ENCODE results near the gene CACNA1A.

CACNA1A gene

GRCh38 chr19:13505761-13506470 is 363 bp downstream of the CACNA1A start:
- Histone ChIP-seq H3K27me3 (ENCODE audit: control insufficient read depth in 1 of 2, insufficient read depth in 1 of 2, low read length in 2 of 2) (peaks cover 10 to 60% of the 10 kb centered on the region in 2 experiments), H4K8ac (ENCODE audit: low read length) (no peak overlapping the region), H3K14ac (ENCODE audit: low read length in 2 of 2) (no peak overlapping the region), H2BK5ac (ENCODE audit: low read depth, low read length, poor library complexity, severe bottlenecking) (no peak overlapping the region), H3K4me2 (ENCODE audit: low read length, poor library complexity, severe bottlenecking) (peak overlapping the region; percentile 68), H3K4me1 (ENCODE audit: control insufficient read depth, insufficient read depth, low read depth, low read length) (peaks cover 6% of the 10 kb centered on the region), H4K91ac (ENCODE audit: low read length) (no peak overlapping the region), H3K9me3 (ENCODE audit: control insufficient read depth, low read length) (no peaks in the 10 kb centered on the region), H2AK5ac (ENCODE audit: low read length, severe bottlenecking) (no peak overlapping the region), H3K23ac (ENCODE audit: low read length in 2 of 2) (no peak overlapping the region), H3K36me3 (ENCODE audit: control insufficient read depth in 1 of 2, insufficient read depth in 2 of 2, low read depth in 1 of 2, low read length in 2 of 2) (peaks cover 0 to 13% of the 10 kb centered on the region in 2 experiments), H2AFZ (ENCODE audit: low read depth, low read length) (peak overlapping the region; percentile 10), H3K9ac (ENCODE audit: low read length) (peak overlapping the region; percentile 81), H2BK12ac (ENCODE audit: low read length in 2 of 2) (no peak overlapping the region), H3K18ac (ENCODE audit: low read depth in 1 of 2, low read length in 2 of 2) (no peak overlapping the region), H3K79me1 (replicated peaks; ENCODE audit: low read length, poor library complexity, severe bottlenecking) (no peaks in the 10 kb centered on the region), H3K27ac (ENCODE audit: low read length, poor library complexity, severe bottlenecking) (no peak overlapping the region), H2BK15ac (ENCODE audit: low read depth, poor library complexity, severe bottlenecking) (no peak overlapping the region), H3K4ac (ENCODE audit: low read depth in 1 of 2, low read length in 2 of 2) (no peak overlapping the region), H3K4me3 (ENCODE audit: insufficient read depth in 1 of 2, low read depth in 1 of 2, low read length in 2 of 2) (peak overlapping the region; percentile 42 to 92), H2BK120ac (ENCODE audit: low read depth, low read length) (no peak overlapping the region)
- 2% methylated on average over 49 of the region's 69 CpGs for WGBS
- no peak for DNase-seq

- H3K4ac ChIP-seq (ENCODE audit: low read depth in 1 of 2, low read length in 2 of 2) = no peak overlapping the region
- peak overlapping the region in 1 of 2 experiments; percentile 92 for H3K4me3 ChIP-seq (ENCODE audit: insufficient read depth in 1 of 2, low read depth in 1 of 2, low read length in 2 of 2)
- no peak overlapping the region for H3K23ac ChIP-seq (ENCODE audit: low read length in 2 of 2)
- no peaks in the 10 kb centered on the region for H3K79me1 ChIP-seq (replicated peaks; ENCODE audit: low read length, poor library complexity, severe bottlenecking)
- peak overlapping the region; percentile 81 for H3K9ac ChIP-seq (ENCODE audit: low read length)
- H2BK5ac ChIP-seq (ENCODE audit: low read depth, low read length, poor library complexity, severe bottlenecking) = no peak overlapping the region
- no peak overlapping the region for H2BK120ac ChIP-seq (ENCODE audit: low read depth, low read length)
- peaks cover 0 to 13% of the 10 kb centered on the region in 2 experiments for H3K36me3 ChIP-seq (ENCODE audit: control insufficient read depth in 1 of 2, insufficient read depth in 2 of 2, low read depth in 1 of 2, low read length in 2 of 2)
- H3K9me3 ChIP-seq (ENCODE audit: control insufficient read depth, low read length) = no peaks in the 10 kb centered on the region
- no peak overlapping the region for H2AK5ac ChIP-seq (ENCODE audit: low read length, severe bottlenecking)
- H4K91ac ChIP-seq (ENCODE audit: low read length) = no peak overlapping the region
- no peak overlapping the region for H3K27ac ChIP-seq (ENCODE audit: low read length, poor library complexity, severe bottlenecking)
- no peak overlapping the region for H2AFZ ChIP-seq (ENCODE audit: low read depth, low read length)
- no peak overlapping the region for H2BK15ac ChIP-seq (ENCODE audit: low read depth, poor library complexity, severe bottlenecking)
- H3K14ac ChIP-seq (ENCODE audit: low read length in 2 of 2) = no peak overlapping the region
- H3K27me3 ChIP-seq (ENCODE audit: control insufficient read depth in 1 of 2, insufficient read depth in 1 of 2, low read length in 2 of 2) = peaks cover 10 to 60% of the 10 kb centered on the region in 2 experiments
- H3K4me1 ChIP-seq (ENCODE audit: control insufficient read depth, insufficient read depth, low read depth, low read length) = peaks cover 6% of the 10 kb centered on the region
- H2BK12ac ChIP-seq (ENCODE audit: low read length in 2 of 2) = no peak overlapping the region
- H4K8ac ChIP-seq (ENCODE audit: low read length) = no peak overlapping the region
- no peak overlapping the region for H3K4me2 ChIP-seq (ENCODE audit: low read length, poor library complexity, severe bottlenecking)
- no peak overlapping the region for H3K18ac ChIP-seq (ENCODE audit: low read depth in 1 of 2, low read length in 2 of 2)
- 58% methylated on average over 19 of the region's 20 CpGs for WGBS
- no peak for DNase-seq
Measured at GRCh38 chr19:13505164-13505695, 1.0 kb downstream of the CACNA1A start.

GRCh38 chr19:13503570-13504235 is 2.6 kb downstream of the CACNA1A start:
- Histone ChIP-seq H3K9ac (ENCODE audit: low read length) (no peak overlapping the region), H3K4me1 (ENCODE audit: control insufficient read depth, insufficient read depth, low read depth, low read length) (peaks cover 6% of the 10 kb centered on the region), H3K27me3 (ENCODE audit: control insufficient read depth in 1 of 2, insufficient read depth in 1 of 2, low read length in 2 of 2) (peaks cover 10 to 55% of the 10 kb centered on the region in 2 experiments), H3K4me3 (ENCODE audit: insufficient read depth in 1 of 2, low read depth in 1 of 2, low read length in 2 of 2) (peak overlapping the region in 1 of 2 experiments; percentile 92), H3K23ac (ENCODE audit: low read length in 2 of 2) (no peak overlapping the region), H3K27ac (ENCODE audit: low read length, poor library complexity, severe bottlenecking) (no peak overlapping the region), H2BK120ac (ENCODE audit: low read depth, low read length) (no peak overlapping the region), H2AFZ (ENCODE audit: low read depth, low read length) (no peak overlapping the region), H2BK12ac (ENCODE audit: low read length in 2 of 2) (no peak overlapping the region), H2AK5ac (ENCODE audit: low read length, severe bottlenecking) (no peak overlapping the region), H3K4ac (ENCODE audit: low read depth in 1 of 2, low read length in 2 of 2) (no peak overlapping the region), H2BK15ac (ENCODE audit: low read depth, poor library complexity, severe bottlenecking) (no peak overlapping the region), H3K79me1 (replicated peaks; ENCODE audit: low read length, poor library complexity, severe bottlenecking) (no peaks in the 10 kb centered on the region), H3K4me2 (ENCODE audit: low read length, poor library complexity, severe bottlenecking) (no peak overlapping the region), H3K18ac (ENCODE audit: low read depth in 1 of 2, low read length in 2 of 2) (no peak overlapping the region), H3K36me3 (ENCODE audit: control insufficient read depth in 1 of 2, insufficient read depth in 2 of 2, low read depth in 1 of 2, low read length in 2 of 2) (peaks cover 0 to 13% of the 10 kb centered on the region in 2 experiments), H2BK5ac (ENCODE audit: low read depth, low read length, poor library complexity, severe bottlenecking) (no peak overlapping the region), H3K9me3 (ENCODE audit: control insufficient read depth, low read length) (peaks cover 3% of the 10 kb centered on the region), H3K14ac (ENCODE audit: low read length in 2 of 2) (no peak overlapping the region), H4K91ac (ENCODE audit: low read length) (no peak overlapping the region), H4K8ac (ENCODE audit: low read length) (no peak overlapping the region)
- no peak for DNase-seq
- WGBS = 59% methylated on average over 8 of the region's 12 CpGs

GRCh38 chr19:13502231-13502630 is 4.0 kb downstream of the CACNA1A start:
- no peak overlapping the region for H2BK12ac ChIP-seq (ENCODE audit: low read length in 2 of 2)
- H3K4me1 ChIP-seq (ENCODE audit: control insufficient read depth, insufficient read depth, low read depth, low read length) = peaks cover 6% of the 10 kb centered on the region
- H3K23ac ChIP-seq (ENCODE audit: low read length in 2 of 2) = no peak overlapping the region
- peaks cover 3% of the 10 kb centered on the region for H3K9me3 ChIP-seq (ENCODE audit: control insufficient read depth, low read length)
- no peak overlapping the region for H2BK120ac ChIP-seq (ENCODE audit: low read depth, low read length)
- H4K8ac ChIP-seq (ENCODE audit: low read length) = no peak overlapping the region
- 88% methylated on average over 6 of the region's 6 CpGs for WGBS
- no peak overlapping the region for H3K18ac ChIP-seq (ENCODE audit: low read depth in 1 of 2, low read length in 2 of 2)
- H2BK15ac ChIP-seq (ENCODE audit: low read depth, poor library complexity, severe bottlenecking) = no peak overlapping the region
- no peak overlapping the region for H3K9ac ChIP-seq (ENCODE audit: low read length)
- H2AK5ac ChIP-seq (ENCODE audit: low read length, severe bottlenecking) = no peak overlapping the region
- H3K79me1 ChIP-seq (replicated peaks; ENCODE audit: low read length, poor library complexity, severe bottlenecking) = no peaks in the 10 kb centered on the region
- no peak overlapping the region for H2AFZ ChIP-seq (ENCODE audit: low read depth, low read length)
- H3K27me3 ChIP-seq (ENCODE audit: control insufficient read depth in 1 of 2, insufficient read depth in 1 of 2, low read length in 2 of 2) = peaks cover 0 to 40% of the 10 kb centered on the region in 2 experiments
- no peak for DNase-seq
- H3K14ac ChIP-seq (ENCODE audit: low read length in 2 of 2) = no peak overlapping the region
- H4K91ac ChIP-seq (ENCODE audit: low read length) = no peak overlapping the region
- no peak overlapping the region for H3K27ac ChIP-seq (ENCODE audit: low read length, poor library complexity, severe bottlenecking)
- no peak overlapping the region for H3K4me3 ChIP-seq (ENCODE audit: insufficient read depth in 1 of 2, low read depth in 1 of 2, low read length in 2 of 2)
- no peak overlapping the region for H3K4ac ChIP-seq (ENCODE audit: low read depth in 1 of 2, low read length in 2 of 2)
- H3K4me2 ChIP-seq (ENCODE audit: low read length, poor library complexity, severe bottlenecking) = no peak overlapping the region
- H3K36me3 ChIP-seq (ENCODE audit: control insufficient read depth in 1 of 2, insufficient read depth in 2 of 2, low read depth in 1 of 2, low read length in 2 of 2) = peaks cover 0 to 13% of the 10 kb centered on the region in 2 experiments
- H2BK5ac ChIP-seq (ENCODE audit: low read depth, low read length, poor library complexity, severe bottlenecking) = no peak overlapping the region

All from mesenchymal stem cell (in vitro differentiated cells and primary cell).